HEK293 (cell line): ENCODE measurements around the gene RBCK1.
"Not testable (repeated sequence)": the region's sequence is repeated elsewhere in the genome, so short reads cannot be mapped to it uniquely, and the experiment has no call there.

Experiments
- CTCF ChIA-PET: fragments of 350-600 bp; formaldehyde crosslinking; extraction: SDS; loops from one replicate; lab custom pipeline; 2021; ENCODE audit warnings: antibody characterized with exemption; lab: Yijun Ruan, JAX
- POLR2A ChIA-PET: fragments of 300-600 bp; formaldehyde crosslinking; extraction: SDS; loops from one replicate; lab custom pipeline; 2020; ENCODE audit warnings: antibody characterized with exemption, inconsistent platforms; lab: Yijun Ruan, JAX
- H3K27ac ChIP-seq: fragments of 200-500 bp; sonication (Bioruptor generic); 2 replicates; pipeline ENCODE4 v1.5.1; 2014; ENCODE audit warnings: low read depth, low read length, control low read depth, inconsistent platforms; ENCODE audit errors: extremely low read depth
- H3K36me3 ChIP-seq, 2 experiments: fragments of 200-500 bp in 1 of 2; sonication (Bioruptor generic) in 1 of 2; 1 replicate in 1 of 2; 2 replicates in 1 of 2; pipeline ENCODE4 v1.5.1; 2014 to 2017; ENCODE audit warnings: inconsistent platforms in 2 of 2, low read length in 2 of 2; ENCODE audit not compliant: control insufficient read depth in 2 of 2, insufficient read depth in 1 of 2
- H3K4me1 ChIP-seq: fragments of 200-500 bp; sonication (Bioruptor generic); 2 replicates; pipeline ENCODE4 v1.5.1; 2014; ENCODE audit warnings: mild to moderate bottlenecking, low read length, inconsistent platforms; ENCODE audit not compliant: control insufficient read depth, insufficient read depth
- H3K4me3 ChIP-seq: 2 replicates; pipeline ENCODE4 v1.5.1; 2011; ENCODE audit warnings: low read depth, mild to moderate bottlenecking, control low read depth, low read length, moderate library complexity
- H3K9me3 ChIP-seq: fragments of 200-500 bp; sonication (Bioruptor generic); 2 replicates; pipeline ENCODE4 v1.5.1; 2014; ENCODE audit warnings: low read depth, low read length, inconsistent platforms; ENCODE audit not compliant: control insufficient read depth, insufficient read depth
- GFI1B ChIP-seq: fragments of 450-650 bp; formaldehyde crosslinking; IDR thresholded peaks from 2 replicates; pipeline ENCODE4 v1.5.1; 2016; ENCODE audit warnings: missing biosample characterization, missing genetic modification characterization
- MEIS1 ChIP-seq: sonication (generic); formaldehyde crosslinking; IDR thresholded peaks from 2 replicates; pipeline ENCODE4 v1.8.1; 2022; ENCODE audit warnings: missing genetic modification reagents, mild to moderate bottlenecking, borderline replicate concordance
- PRDM10 ChIP-seq: fragments of 450-650 bp; formaldehyde crosslinking; IDR thresholded peaks from 2 replicates; pipeline ENCODE4 v1.5.1; 2016; ENCODE audit warnings: missing biosample characterization, missing genetic modification characterization
- RBAK ChIP-seq: fragments of 450-650 bp; formaldehyde crosslinking; IDR thresholded peaks from 2 replicates; pipeline ENCODE4 v1.5.1; 2016; ENCODE audit warnings: missing biosample characterization, missing genetic modification characterization
- ZFP41 ChIP-seq: fragments of 450-650 bp; formaldehyde crosslinking; IDR thresholded peaks from 2 replicates; pipeline ENCODE4 v1.5.1; 2016; ENCODE audit warnings: missing biosample characterization, missing genetic modification characterization, borderline replicate concordance
- ZNF133 ChIP-seq: fragments of 450-650 bp; formaldehyde crosslinking; IDR thresholded peaks from 2 replicates; pipeline ENCODE4 v1.5.1; 2016; ENCODE audit warnings: missing biosample characterization, missing genetic modification characterization
- ZNF600 ChIP-seq: fragments of 450-650 bp; formaldehyde crosslinking; IDR thresholded peaks from 2 replicates; pipeline ENCODE4 v1.5.1; 2016; ENCODE audit warnings: missing biosample characterization, missing genetic modification characterization
- ZNF626 ChIP-seq: fragments of 450-650 bp; sonication (Bioruptor Pico); formaldehyde crosslinking; IDR thresholded peaks from 2 replicates; pipeline ENCODE4 v1.5.1; 2018; ENCODE audit warnings: missing biosample characterization, missing genetic modification characterization, inconsistent platforms
- ZNF645 ChIP-seq: fragments of 450-650 bp; formaldehyde crosslinking; IDR thresholded peaks from 2 replicates; pipeline ENCODE4; 2016; ENCODE audit warnings: missing biosample characterization, missing genetic modification characterization
- ZNF692 ChIP-seq: fragments of 450-650 bp; formaldehyde crosslinking; IDR thresholded peaks from 2 replicates; pipeline ENCODE4 v1.5.1; 2016; ENCODE audit warnings: missing biosample characterization, missing genetic modification characterization
- TF ChIP-seq, protein P1 (sequence below): fragments of 450-650 bp; formaldehyde crosslinking; IDR thresholded peaks from 2 replicates; pipeline ENCODE4 v1.5.0; 2017; ENCODE audit warnings: missing biosample characterization, missing genetic modification characterization, borderline replicate concordance
- TF ChIP-seq, protein P2 (sequence below): fragments of 450-650 bp; formaldehyde crosslinking; IDR thresholded peaks from 2 replicates; pipeline ENCODE4 v1.5.1; 2016; ENCODE audit warnings: missing biosample characterization, missing genetic modification characterization

Gene RBCK1

GRCh38 chr20:376089-376488 is 32.0 kb upstream of the RBCK1 start:
- Histone ChIP-seq H3K4me3 (no peak overlapping the region), H3K9me3 (no peaks in the 10 kb centered on the region), H3K27ac (no peak overlapping the region), H3K36me3 (no peaks in the 10 kb centered on the region), H3K4me1 (peaks cover 6% of the 10 kb centered on the region; the same call in 1 of the 2 replicates)
- TF ChIP-seq, protein P1, sequence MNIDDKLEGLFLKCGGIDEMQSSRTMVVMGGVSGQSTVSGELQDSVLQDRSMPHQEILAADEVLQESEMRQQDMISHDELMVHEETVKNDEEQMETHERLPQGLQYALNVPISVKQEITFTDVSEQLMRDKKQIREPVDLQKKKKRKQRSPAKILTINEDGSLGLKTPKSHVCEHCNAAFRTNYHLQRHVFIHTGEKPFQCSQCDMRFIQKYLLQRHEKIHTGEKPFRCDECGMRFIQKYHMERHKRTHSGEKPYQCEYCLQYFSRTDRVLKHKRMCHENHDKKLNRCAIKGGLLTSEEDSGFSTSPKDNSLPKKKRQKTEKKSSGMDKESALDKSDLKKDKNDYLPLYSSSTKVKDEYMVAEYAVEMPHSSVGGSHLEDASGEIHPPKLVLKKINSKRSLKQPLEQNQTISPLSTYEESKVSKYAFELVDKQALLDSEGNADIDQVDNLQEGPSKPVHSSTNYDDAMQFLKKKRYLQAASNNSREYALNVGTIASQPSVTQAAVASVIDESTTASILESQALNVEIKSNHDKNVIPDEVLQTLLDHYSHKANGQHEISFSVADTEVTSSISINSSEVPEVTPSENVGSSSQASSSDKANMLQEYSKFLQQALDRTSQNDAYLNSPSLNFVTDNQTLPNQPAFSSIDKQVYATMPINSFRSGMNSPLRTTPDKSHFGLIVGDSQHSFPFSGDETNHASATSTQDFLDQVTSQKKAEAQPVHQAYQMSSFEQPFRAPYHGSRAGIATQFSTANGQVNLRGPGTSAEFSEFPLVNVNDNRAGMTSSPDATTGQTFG (tag by site-specific recombination), result no peak
- no peak for TF ChIP-seq ZNF600 (tag by site-specific recombination)
- no peak for TF ChIP-seq RBAK (tag by site-specific recombination)
- no peak for TF ChIP-seq ZNF692
- no peak for TF ChIP-seq ZFP41 (tag by site-specific recombination)
- no peak for TF ChIP-seq MEIS1 (CRISPR knock-in tag)
- no peak for TF ChIP-seq ZNF133
- no peak for TF ChIP-seq ZNF626 (tag by site-specific recombination)
- POLR2A ChIA-PET, result no interaction called here
- CTCF ChIA-PET, result interaction anchor here (1.7 kb wide), 1 partner anchor 14 kb away, joined by 4 read pairs; no protein-coding TSS in a partner anchor

- peaks cover 6% of the 10 kb centered on the region; the same call in 1 of the 2 replicates for H3K4me1 ChIP-seq
- no peaks in the 10 kb centered on the region for H3K36me3 ChIP-seq
- ChIA-PET CTCF (interaction anchor here (1.3 to 1.7 kb wide), 2 partner anchors 14 to 55 kb away, joined by 4 to 8 read pairs; no protein-coding TSS in a partner anchor), POLR2A (no interaction called here)
- peak; percentile 75 for TF ChIP-seq PRDM10 (tag by site-specific recombination)
- no peak for TF ChIP-seq ZNF645 (tag by site-specific recombination)
- no peak for TF ChIP-seq GFI1B (tag by site-specific recombination)
- TF ChIP-seq, protein P2, sequence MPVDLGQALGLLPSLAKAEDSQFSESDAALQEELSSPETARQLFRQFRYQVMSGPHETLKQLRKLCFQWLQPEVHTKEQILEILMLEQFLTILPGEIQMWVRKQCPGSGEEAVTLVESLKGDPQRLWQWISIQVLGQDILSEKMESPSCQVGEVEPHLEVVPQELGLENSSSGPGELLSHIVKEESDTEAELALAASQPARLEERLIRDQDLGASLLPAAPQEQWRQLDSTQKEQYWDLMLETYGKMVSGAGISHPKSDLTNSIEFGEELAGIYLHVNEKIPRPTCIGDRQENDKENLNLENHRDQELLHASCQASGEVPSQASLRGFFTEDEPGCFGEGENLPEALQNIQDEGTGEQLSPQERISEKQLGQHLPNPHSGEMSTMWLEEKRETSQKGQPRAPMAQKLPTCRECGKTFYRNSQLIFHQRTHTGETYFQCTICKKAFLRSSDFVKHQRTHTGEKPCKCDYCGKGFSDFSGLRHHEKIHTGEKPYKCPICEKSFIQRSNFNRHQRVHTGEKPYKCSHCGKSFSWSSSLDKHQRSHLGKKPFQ (tag by site-specific recombination), result no peak
- no peak overlapping the region for H3K27ac ChIP-seq
- no peaks in the 10 kb centered on the region for H3K9me3 ChIP-seq
- no peak overlapping the region for H3K4me3 ChIP-seq
Observed at GRCh38 chr20:376750-377149, 31.3 kb upstream of the RBCK1 start.

DNA sequence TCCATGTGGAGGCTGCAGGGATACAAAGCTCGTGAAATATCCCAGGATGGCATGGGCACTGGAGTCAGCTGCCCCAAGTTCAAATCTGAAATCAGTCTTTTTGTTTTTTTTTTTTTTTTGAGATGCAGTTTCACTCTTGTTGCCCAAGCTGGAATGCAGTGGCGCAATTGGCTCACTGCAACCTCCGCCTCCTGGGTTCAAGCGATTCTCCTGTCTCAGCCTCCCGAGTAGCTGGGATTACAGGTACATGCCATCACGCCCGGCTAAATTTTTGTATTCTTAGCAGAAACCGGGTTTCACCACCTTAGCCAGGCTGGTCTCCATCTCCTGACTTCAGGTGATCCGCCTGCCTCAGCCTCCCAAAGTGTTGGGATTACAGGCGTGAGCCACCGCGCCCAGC is 30.5 kb upstream of the RBCK1 start:
- H3K27ac ChIP-seq, H3K9me3 ChIP-seq, H3K36me3 ChIP-seq, H3K4me3 ChIP-seq, H3K4me1 ChIP-seq: not testable (repeated sequence)
- ChIA-PET CTCF (interaction anchor here (1.3 to 1.4 kb wide), 2 partner anchors 22 to 54 kb away, joined by 4 to 8 read pairs; no protein-coding TSS in a partner anchor), POLR2A (interaction anchor here (0.7 kb wide), 1 partner anchor 10 kb away, joined by 3 read pairs; no protein-coding TSS in a partner anchor)
